H1 (cell line): ENCODE results near the gene HMHB1. TPM values are rescaled to one million over a fixed set of nuclear protein-coding genes. Genes with fewer than 3 reads are reported as not detected.

ENCODE experiments used
- CTCF ChIA-PET: fragments of 300-600 bp; sonication (Branson Sonifier 250); formaldehyde crosslinking; loops from one replicate; lab custom pipeline; 2021; ENCODE audit not compliant: partially characterized antibody; lab: Charles Lee
- POLR2A ChIA-PET: fragments of 300-600 bp; sonication (Branson Sonifier 250); formaldehyde crosslinking; loops from one replicate; lab custom pipeline; 2021; ENCODE audit warnings: inconsistent platforms; ENCODE audit not compliant: partially characterized antibody; lab: Charles Lee
- DNase-seq, 2 experiments: peaks; one replicate each; pipeline versions ENCODE4 v3.0.0 to v3.0.0-alpha.2; 2010 to 2022; ENCODE audit warnings: low spot score in 2 of 2, low read depth in 1 of 2, mixed read lengths in 1 of 2
- FAIRE-seq: peaks from 2 replicates; lab custom pipeline; 2011; peaks lifted over from hg19 to GRCh38; lab: Jason Lieb, UNC
- H2AFZ ChIP-seq: 2 replicates; pipeline ENCODE4 v1.8.1; 2012; ENCODE audit warnings: low read length, inconsistent platforms
- H2AK5ac ChIP-seq: 2 replicates; pipeline ENCODE4 v1.6.1; 2013; ENCODE audit warnings: low read depth, low read length
- H2BK120ac ChIP-seq: replicated peaks from 2 replicates; pipeline ENCODE3; 2013; ENCODE audit warnings: low read depth, low read length, inconsistent platforms
- H2BK12ac ChIP-seq: 2 replicates; pipeline ENCODE4 v1.6.1; 2013; ENCODE audit warnings: low read depth, low read length
- H2BK15ac ChIP-seq: 2 replicates; pipeline ENCODE4 v1.6.1; 2013; ENCODE audit warnings: low read length
- H2BK20ac ChIP-seq: 2 replicates; pipeline ENCODE4 v1.6.1; 2013; ENCODE audit warnings: low read length
- H2BK5ac ChIP-seq: 2 replicates; pipeline ENCODE4 v1.6.1; 2013; ENCODE audit warnings: low read depth, low read length
- H3K14ac ChIP-seq: 2 replicates; pipeline ENCODE4 v1.6.1; 2013; ENCODE audit warnings: inconsistent platforms; ENCODE audit not compliant: insufficient read length
- H3K18ac ChIP-seq: 2 replicates; pipeline ENCODE4 v1.6.1; 2013; ENCODE audit warnings: low read length; ENCODE audit errors: extremely low read depth
- H3K23ac ChIP-seq: 2 replicates; pipeline ENCODE4 v1.6.1; 2013; ENCODE audit warnings: inconsistent platforms; ENCODE audit not compliant: insufficient read length
- H3K23me2 ChIP-seq: 2 replicates; pipeline ENCODE4 v1.6.1; 2013; ENCODE audit warnings: low read depth, low read length
- H3K27ac ChIP-seq: 2 replicates; pipeline ENCODE4 v1.6.1; 2011; ENCODE audit warnings: low read depth, low read length, inconsistent platforms
- H3K27me3 ChIP-seq, 4 experiments: replicated peaks in 1 of 4; 1 replicate in 1 of 4; 2 replicates in 3 of 4; pipeline versions ENCODE4 v1.6.1 to v1.8.1; 2011 to 2013; ENCODE audit warnings: low read length in 3 of 4, mild to moderate bottlenecking in 3 of 4, inconsistent platforms in 2 of 4, mixed read lengths in 2 of 4, moderate library complexity in 1 of 4; ENCODE audit not compliant: control insufficient read depth in 3 of 4, insufficient read depth in 3 of 4; ENCODE audit errors: extremely low read depth in 1 of 4
- H3K36me3 ChIP-seq, 4 experiments: 2 replicates each; pipeline versions ENCODE4 v1.6.1 to v1.8.1; 2011 to 2013; ENCODE audit warnings: mild to moderate bottlenecking in 4 of 4, low read length in 3 of 4, moderate library complexity in 2 of 4, control low read depth in 1 of 4, inconsistent platforms in 1 of 4; ENCODE audit not compliant: insufficient read depth in 4 of 4, control insufficient read depth in 2 of 4
- H3K4ac ChIP-seq: replicated peaks from 2 replicates; pipeline ENCODE3; 2013; ENCODE audit warnings: low read length, low read depth, mixed read lengths, inconsistent platforms; ENCODE audit not compliant: insufficient read length
- H3K4me1 ChIP-seq, 4 experiments: replicated peaks in 1 of 4; 1 replicate in 1 of 4; 2 replicates in 3 of 4; pipeline versions ENCODE4 v1.6.1 to v1.8.1; 2011 to 2013; ENCODE audit warnings: low read length in 3 of 4, inconsistent platforms in 2 of 4, mixed read lengths in 1 of 4; ENCODE audit not compliant: insufficient read depth in 4 of 4, control insufficient read depth in 3 of 4
- H3K4me2 ChIP-seq, 2 experiments: 2 replicates each; pipeline versions ENCODE4 v1.6.1 to v1.8.1; 2011 to 2013; ENCODE audit warnings: low read depth in 2 of 2, low read length in 2 of 2, control low read depth in 1 of 2, inconsistent platforms in 1 of 2, mild to moderate bottlenecking in 1 of 2; ENCODE audit not compliant: insufficient read depth in 1 of 2
- H3K4me3 ChIP-seq, 4 experiments: fragments of 200-600, 300-600 bp in 1 of 4; sonication (generic), shearing (Covaris generic), sonication (Bioruptor Twin) in 1 of 4; 2 replicates each; pipeline versions ENCODE4 v1.5.1 to v1.8.1; 2011 to 2016; ENCODE audit warnings: low read length in 4 of 4, low read depth in 3 of 4, control low read depth in 2 of 4, inconsistent platforms in 2 of 4, mild to moderate bottlenecking in 2 of 4, mixed read lengths in 1 of 4, moderate library complexity in 1 of 4; ENCODE audit not compliant: insufficient read depth in 2 of 4; ENCODE audit errors: extremely low read depth in 1 of 4
- H3K56ac ChIP-seq: replicated peaks from 2 replicates; pipeline ENCODE3; 2013; ENCODE audit warnings: low read depth, mild to moderate bottlenecking, mixed read lengths, low read length, inconsistent platforms; ENCODE audit not compliant: insufficient read length
- H3K79me1 ChIP-seq: 2 replicates; pipeline ENCODE4 v1.6.1; 2013; ENCODE audit warnings: low read depth, low read length, control low read depth
- H3K79me2 ChIP-seq, 2 experiments: 2 replicates each; pipeline versions ENCODE4 v1.6.1 to v1.8.1; 2012 to 2013; ENCODE audit warnings: low read length in 2 of 2, mild to moderate bottlenecking in 2 of 2, inconsistent platforms in 1 of 2; ENCODE audit not compliant: insufficient read depth in 2 of 2, control insufficient read depth in 1 of 2
- H3K9ac ChIP-seq, 4 experiments: replicated peaks in 1 of 4; 1 replicate in 1 of 4; 2 replicates in 3 of 4; pipeline versions ENCODE4 v1.6.1 to v1.8.1; 2011 to 2013; ENCODE audit warnings: low read depth in 3 of 4, low read length in 3 of 4, control low read depth in 2 of 4, mild to moderate bottlenecking in 2 of 4, moderate library complexity in 2 of 4, inconsistent platforms in 1 of 4; ENCODE audit errors: extremely low read depth in 1 of 4
- H3K9me3 ChIP-seq, 2 experiments: 2 replicates each; pipeline versions ENCODE4 v1.6.1 to v1.8.1; 2012 to 2013; ENCODE audit warnings: mild to moderate bottlenecking in 2 of 2, moderate library complexity in 2 of 2, control low read depth in 1 of 2, inconsistent platforms in 1 of 2, low read depth in 1 of 2, low read length in 1 of 2, mixed read lengths in 1 of 2; ENCODE audit not compliant: insufficient read depth in 2 of 2
- H4K20me1 ChIP-seq, 2 experiments: replicated peaks in 1 of 2; 2 replicates each; pipeline versions ENCODE3 to v1.8.1; 2011 to 2013; ENCODE audit warnings: inconsistent platforms in 2 of 2, low read length in 2 of 2, mild to moderate bottlenecking in 1 of 2; ENCODE audit not compliant: insufficient read depth in 2 of 2, control insufficient read depth in 1 of 2
- H4K5ac ChIP-seq: 2 replicates; pipeline ENCODE4 v1.6.1; 2013; ENCODE audit warnings: low read length, low read depth, mixed read lengths, inconsistent platforms; ENCODE audit not compliant: insufficient read length
- H4K8ac ChIP-seq: 2 replicates; pipeline ENCODE4 v1.8.0; 2013; ENCODE audit warnings: mild to moderate bottlenecking, moderate library complexity, low read length, inconsistent platforms; ENCODE audit not compliant: insufficient read depth; ENCODE audit errors: extremely low read depth
- H4K91ac ChIP-seq: replicated peaks from 2 replicates; pipeline ENCODE3; 2013; ENCODE audit warnings: low read length, mixed read lengths, inconsistent platforms; ENCODE audit not compliant: insufficient read length
- ASH2L ChIP-seq: fragments of 200-600, 300-600 bp; sonication (generic); IDR thresholded peaks from one replicate; pipeline ENCODE4 v1.7.1; 2017; ENCODE audit warnings: low read length
- ATF2 ChIP-seq: IDR thresholded peaks from 2 replicates; pipeline ENCODE4 v1.6.1; 2012; ENCODE audit warnings: low read length, inconsistent platforms
- E2F6 ChIP-seq: IDR thresholded peaks from 2 replicates; pipeline ENCODE4 v1.6.1; 2012; ENCODE audit warnings: inconsistent platforms
- FOSL1 ChIP-seq: IDR thresholded peaks from 2 replicates; pipeline ENCODE4 v1.6.1; 2011; ENCODE audit warnings: mild to moderate bottlenecking, low read depth, low read length, moderate library complexity; ENCODE audit not compliant: insufficient read depth
- GABPA ChIP-seq: IDR thresholded peaks from 2 replicates; pipeline ENCODE4 v1.6.1; 2011; ENCODE audit warnings: mild to moderate bottlenecking, low read length, moderate library complexity, borderline replicate concordance; ENCODE audit not compliant: insufficient read depth
- JUN ChIP-seq: IDR thresholded peaks from 2 replicates; pipeline ENCODE4 v1.6.1; 2011; ENCODE audit warnings: low read depth, mild to moderate bottlenecking, improper control_type of control experiment, low read length
- MAX ChIP-seq: IDR thresholded peaks from 2 replicates; pipeline ENCODE4 v1.6.1; 2012; ENCODE audit warnings: inconsistent platforms
- RXRA ChIP-seq: IDR thresholded peaks from 2 replicates; pipeline ENCODE4 v1.6.1; 2011; ENCODE audit warnings: low read depth, mild to moderate bottlenecking, low read length, moderate library complexity; ENCODE audit not compliant: insufficient read depth
- SP1 ChIP-seq: IDR thresholded peaks from 2 replicates; pipeline ENCODE4 v1.6.1; 2011; ENCODE audit warnings: low read depth, low read length
- SP2 ChIP-seq: IDR thresholded peaks from 2 replicates; pipeline ENCODE4 v1.6.1; 2012; ENCODE audit warnings: mild to moderate bottlenecking, low read length, inconsistent platforms
- SRF ChIP-seq: IDR thresholded peaks from 2 replicates; pipeline ENCODE4 v1.6.1; 2011; ENCODE audit warnings: mild to moderate bottlenecking, low read depth, low read length, moderate library complexity
- YY1 ChIP-seq: IDR thresholded peaks from 2 replicates; pipeline ENCODE4 v1.6.1; 2011; ENCODE audit warnings: low read depth, mild to moderate bottlenecking, low read length
- WGBS, 2 experiments: shearing (Covaris generic) in 1 of 2; methylation state at CpG; one replicate each; pipeline versions ENCODE4 v1.1.6 to v1.1.7; 2013 to 2015; ENCODE audit warnings: low lambda C conversion rate in 2 of 2, mixed read lengths in 2 of 2, inconsistent platforms in 1 of 2, low coverage in 1 of 2, missing lambda C conversion rate in 1 of 2; ENCODE audit not compliant: insufficient replicate concordance in 2 of 2, insufficient coverage in 1 of 2, insufficient read length in 1 of 2; ENCODE audit errors: extremely low coverage in 1 of 2, missing lambda C conversion rate in 1 of 2; 5-methylcytosine and 5-hydroxymethylcytosine counted together
- polyA plus RNA-seq, 7 experiments: library from polyadenylated mRNA; depleted of rRNA in 3 of 7; stranded (reverse) in 5 of 7; unstranded in 2 of 7; fragments of >200 nt in 5 of 7; fragments of 200-250 nt in 2 of 7; gene quantifications; 1 replicate in 5 of 7; 2 replicates in 1 of 7; 4 replicates in 1 of 7; pipeline versions ENCODE4 v1.2.1 to v1.2.3, GENCODE V29; 2011 to 2013; ENCODE audit warnings: missing spikeins in 2 of 7, mixed read lengths in 2 of 7
- total RNA-seq: library from RNA; stranded (reverse); fragmentation: NEBNext Ultra II Directional; extraction: Animal tissue kit (Norgen Biotek cat#: 25700); gene quantifications from 2 replicates; pipeline ENCODE4 v1.2.1, GENCODE V29; 2021

HMHB1 gene
- total and polyA plus RNA-seq, 2 of the 8 experiments (the other 6 are each of a cell fraction or from before 2014, with no cell fraction given), result not detected

- Histone ChIP-seq H4K91ac (no peak overlapping the region), H3K4me1 (no peaks in the 10 kb centered on the region), H2BK20ac (no peak overlapping the region), H3K4ac (no peak overlapping the region), H3K9me3 (no peaks in the 10 kb centered on the region), H4K8ac (no peak overlapping the region), H4K5ac (no peak overlapping the region), H3K27ac (no peak overlapping the region), H3K36me3 (no peaks in the 10 kb centered on the region), H2BK5ac (no peak overlapping the region), H2AK5ac (no peak overlapping the region), H3K56ac (no peak overlapping the region), H3K79me1 (no peaks in the 10 kb centered on the region), H2BK15ac (no peak overlapping the region), H3K79me2 (no peaks in the 10 kb centered on the region), H3K18ac (no peak overlapping the region), H2AFZ (0 out of 2 replicates have a peak overlapping the region, but pooled peaks have one; percentile 33), H3K9ac (no peak overlapping the region), H2BK120ac (no peak overlapping the region), H3K23me2 (no peaks in the 10 kb centered on the region), H3K4me2 (no peak overlapping the region), H2BK12ac (no peak overlapping the region), H4K20me1 (no peaks in the 10 kb centered on the region), H3K4me3 (no peak overlapping the region), H3K23ac (no peak overlapping the region), H3K14ac (no peak overlapping the region), H3K27me3 (no peaks in the 10 kb centered on the region)
- CTCF ChIA-PET, result interaction anchor here (0.9 to 1.9 kb wide), 3 partner anchors 9 to 53 kb away, joined by 3 to 5 read pairs (median 4); no protein-coding TSS in a partner anchor
- POLR2A ChIA-PET, result no interaction called here
- WGBS, 2 experiments, result 92% methylated on average over 4 of the region's 4 CpGs; no CpG with 5 or more reads in 1 of the 2 experiments
- DNase-seq (no peak), FAIRE-seq (no peak)
- TF ChIP-seq FOSL1 (no peak), ASH2L (no peak), JUN (no peak), YY1 (no peak), ATF2 (no peak), SRF (no peak), GABPA (no peak), RXRA (no peak), E2F6 (no peak), SP2 (no peak), SP1 (no peak), MAX (no peak)
Measured at GRCh38 chr5:143771189-143771588, 40.8 kb upstream of the HMHB1 start.
